GM21515 (cell line): ENCODE results near the gene WFIKKN1.

ENCODE experiments used
- ATAC-seq: cut with Tn5 transposase; IDR thresholded peaks from one replicate; pipeline ENCODE4 v1.9.1; 2021; ENCODE audit not compliant: unreplicated experiment

The WFIKKN1 gene

GRCh38 chr16:630815-631405 is at the start of gene WFIKKN1:
TSS of gene WFIKKN1 (plus strand) at chr16:630985. CDS start at chr16:631254, 269 bp downstream.
- no peak for ATAC-seq

- ATAC-seq: no peak
Observed at GRCh38 chr16:582218-582613, 48.6 kb upstream of the WFIKKN1 start.

DNA sequence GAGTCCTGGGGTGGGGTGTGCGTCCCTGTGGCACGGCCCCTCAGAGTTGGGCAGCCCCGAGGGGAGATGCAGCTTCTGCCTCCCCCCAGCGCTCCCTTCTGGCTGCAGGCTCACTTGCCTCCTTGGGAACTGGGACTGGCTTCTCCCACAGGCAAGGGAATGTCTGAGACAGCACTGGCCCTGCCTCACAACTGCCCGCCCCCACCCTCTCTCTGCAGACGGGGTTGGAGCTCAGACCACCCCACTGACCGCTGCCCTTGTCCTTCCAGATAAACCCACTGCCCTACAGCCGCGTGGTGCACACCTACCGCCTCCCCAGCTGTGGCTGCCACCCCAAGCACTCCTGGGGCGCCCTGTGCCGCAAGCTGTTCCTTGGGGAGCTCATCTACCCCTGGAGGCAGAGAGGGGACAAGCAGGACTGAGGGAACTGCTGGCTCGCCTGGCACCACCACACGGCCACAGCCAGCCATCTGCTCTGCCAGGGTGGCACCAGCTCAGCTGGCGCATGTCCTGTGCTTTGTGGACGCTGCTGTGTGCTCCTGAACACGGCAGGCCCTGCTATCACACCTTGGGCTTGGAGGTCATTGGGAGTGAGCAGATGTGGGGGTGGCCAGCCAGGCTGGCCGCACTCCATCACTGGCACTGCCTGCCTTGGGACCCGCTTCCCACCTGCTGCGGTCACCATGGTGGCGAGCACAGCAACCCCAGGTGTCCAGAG is 48.0 kb upstream of the WFIKKN1 start:
- no peak for ATAC-seq

GRCh38 chr16:583470-583814 is 47.3 kb upstream of the WFIKKN1 start:
- no peak for ATAC-seq

DNA sequence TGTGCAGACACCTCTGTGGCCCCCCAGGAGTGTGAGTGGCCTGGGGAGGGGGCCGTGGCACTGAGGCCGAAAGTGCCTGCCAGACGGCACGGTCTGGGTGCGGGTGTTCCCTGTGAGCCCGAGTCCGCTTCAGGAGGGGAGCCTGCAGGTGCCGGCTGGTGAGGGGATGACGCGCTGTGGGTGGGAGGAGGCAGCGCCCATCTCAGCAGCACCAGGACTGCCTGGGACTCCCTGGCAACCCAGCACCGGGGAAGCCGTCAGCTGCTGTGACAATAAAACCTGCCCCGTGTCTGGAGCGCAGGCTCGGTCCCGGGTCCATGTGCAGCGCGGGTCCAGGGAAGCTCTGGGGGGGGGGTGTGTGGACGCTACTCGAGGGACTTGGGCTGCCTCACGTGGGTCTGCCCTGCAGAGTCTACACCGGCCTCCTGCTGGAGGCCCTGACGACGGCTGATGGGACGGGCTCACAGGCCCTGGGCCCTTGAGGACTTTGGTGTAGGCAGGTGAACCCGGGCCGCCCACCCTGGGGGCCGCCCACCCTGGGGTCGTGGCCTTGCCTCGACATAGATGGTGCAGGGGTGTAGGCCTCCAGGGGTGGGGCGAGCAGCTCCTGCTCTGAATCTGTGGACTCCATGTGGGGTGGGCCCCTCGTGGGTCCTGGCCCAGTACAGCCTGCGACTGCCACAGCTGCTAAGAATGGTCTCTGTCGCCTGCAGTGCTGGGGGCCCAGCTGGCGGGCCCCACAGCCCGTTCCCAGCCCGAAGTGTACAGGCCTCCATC is 46.8 kb upstream of the WFIKKN1 start:
- no peak for ATAC-seq

DNA sequence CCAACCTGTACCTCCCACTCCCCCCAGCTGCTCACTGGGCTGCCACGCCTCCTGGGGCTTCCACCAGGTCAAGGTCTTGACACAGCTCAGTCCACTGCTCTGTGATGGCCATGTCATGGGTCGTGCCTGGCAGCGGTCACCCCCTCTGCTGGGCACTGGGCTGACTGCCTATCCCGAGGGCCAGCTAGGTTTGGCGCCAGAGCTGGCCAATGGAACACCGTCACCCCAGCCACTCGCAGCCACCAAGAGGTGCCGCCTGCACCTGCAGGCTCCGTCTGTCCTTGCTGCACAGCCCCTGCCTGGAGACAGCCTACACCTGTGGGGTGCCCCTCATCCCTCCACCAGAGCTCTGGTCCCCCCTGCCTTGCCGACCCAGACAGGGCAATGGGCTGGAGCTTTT is 45.4 kb upstream of the WFIKKN1 start:
- ATAC-seq: no peak

DNA sequence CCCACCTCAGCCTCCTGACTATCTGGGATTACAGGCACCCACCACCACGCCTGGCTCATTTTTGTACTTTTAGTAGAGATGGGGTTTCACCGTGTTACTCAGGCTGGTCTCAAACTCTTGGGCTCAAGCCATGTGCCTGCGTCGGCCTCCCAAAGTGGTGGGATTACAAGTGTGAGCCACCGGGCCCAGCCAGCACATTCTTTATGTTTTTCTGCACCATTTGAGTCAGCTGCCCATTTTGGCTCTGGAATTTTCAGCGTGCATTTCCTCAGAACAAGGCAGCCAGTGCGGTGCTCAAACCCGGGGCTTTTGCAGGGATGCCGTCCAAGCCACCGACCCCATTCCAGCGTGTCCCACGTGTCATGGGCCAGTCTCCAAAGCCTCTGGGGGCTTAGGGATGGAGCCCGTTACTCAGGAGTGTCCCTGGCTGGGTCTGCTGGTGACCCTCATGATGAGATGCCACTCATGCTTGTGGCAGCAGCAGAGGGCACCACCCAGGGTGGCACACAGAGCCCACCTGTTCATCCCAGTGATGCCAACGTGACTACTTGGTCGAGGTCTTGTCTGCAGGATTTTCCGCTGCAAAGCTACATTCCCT is 44.6 kb upstream of the WFIKKN1 start:
- no peak for ATAC-seq

DNA sequence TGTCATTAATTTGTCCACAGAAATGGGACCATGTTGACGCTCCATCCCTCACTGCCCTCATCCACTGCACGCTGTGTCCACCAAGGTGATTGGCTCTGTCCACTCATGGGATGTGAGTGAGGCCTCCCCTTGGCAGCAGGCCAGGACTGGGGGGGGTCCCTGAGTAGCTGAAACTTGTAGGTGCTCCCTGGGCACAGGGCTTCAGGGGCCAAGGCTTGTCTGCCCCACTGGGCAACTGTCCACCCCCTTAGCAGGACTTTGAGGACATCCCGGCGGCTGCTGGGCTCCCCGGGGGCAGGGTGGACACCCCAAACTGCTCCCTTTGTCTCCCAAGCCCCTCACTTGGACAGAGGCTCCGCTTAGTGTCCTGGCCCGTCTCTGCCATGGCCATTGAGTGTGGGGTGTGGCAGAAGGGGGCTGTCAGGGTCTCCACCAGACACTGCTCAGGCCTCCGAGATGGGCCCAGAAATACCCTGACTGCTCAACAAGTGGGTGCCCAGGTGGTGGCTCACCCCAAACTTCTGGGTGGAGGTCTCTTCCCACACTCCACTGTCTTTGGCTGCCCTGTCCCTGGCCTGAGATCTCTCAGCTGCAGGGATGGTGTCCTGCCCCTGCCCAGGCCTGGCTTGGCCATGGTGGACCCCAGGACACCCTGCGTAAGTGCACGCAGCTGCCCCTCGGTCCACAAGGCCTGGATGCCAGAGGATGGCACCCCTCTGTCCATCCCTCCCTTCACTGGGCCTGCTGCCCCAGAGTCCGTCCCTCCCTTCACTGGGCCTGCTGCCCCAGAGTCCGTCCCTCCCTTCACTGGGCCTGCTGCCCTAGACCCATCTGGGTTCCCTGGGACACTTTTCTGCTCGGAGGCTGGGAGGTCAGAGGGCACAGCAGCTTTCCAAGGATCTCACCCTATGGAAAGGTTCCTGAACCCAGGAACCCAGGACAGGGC is 43.9 kb upstream of the WFIKKN1 start:
- no peak for ATAC-seq

DNA sequence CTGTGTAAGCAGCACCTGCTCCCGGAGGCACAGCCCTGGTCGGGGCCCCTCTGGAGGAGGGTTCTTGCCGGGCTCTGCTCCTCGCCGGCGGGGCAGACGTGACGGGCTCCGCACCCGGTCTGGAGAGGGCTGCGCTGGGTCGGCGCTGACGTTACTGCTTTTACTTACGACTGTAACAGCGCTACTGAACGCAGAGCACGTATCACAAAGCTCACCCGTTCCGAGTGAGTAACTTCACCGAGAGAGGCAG is 42.2 kb upstream of the WFIKKN1 start:
- ATAC-seq: peak; percentile 14

DNA sequence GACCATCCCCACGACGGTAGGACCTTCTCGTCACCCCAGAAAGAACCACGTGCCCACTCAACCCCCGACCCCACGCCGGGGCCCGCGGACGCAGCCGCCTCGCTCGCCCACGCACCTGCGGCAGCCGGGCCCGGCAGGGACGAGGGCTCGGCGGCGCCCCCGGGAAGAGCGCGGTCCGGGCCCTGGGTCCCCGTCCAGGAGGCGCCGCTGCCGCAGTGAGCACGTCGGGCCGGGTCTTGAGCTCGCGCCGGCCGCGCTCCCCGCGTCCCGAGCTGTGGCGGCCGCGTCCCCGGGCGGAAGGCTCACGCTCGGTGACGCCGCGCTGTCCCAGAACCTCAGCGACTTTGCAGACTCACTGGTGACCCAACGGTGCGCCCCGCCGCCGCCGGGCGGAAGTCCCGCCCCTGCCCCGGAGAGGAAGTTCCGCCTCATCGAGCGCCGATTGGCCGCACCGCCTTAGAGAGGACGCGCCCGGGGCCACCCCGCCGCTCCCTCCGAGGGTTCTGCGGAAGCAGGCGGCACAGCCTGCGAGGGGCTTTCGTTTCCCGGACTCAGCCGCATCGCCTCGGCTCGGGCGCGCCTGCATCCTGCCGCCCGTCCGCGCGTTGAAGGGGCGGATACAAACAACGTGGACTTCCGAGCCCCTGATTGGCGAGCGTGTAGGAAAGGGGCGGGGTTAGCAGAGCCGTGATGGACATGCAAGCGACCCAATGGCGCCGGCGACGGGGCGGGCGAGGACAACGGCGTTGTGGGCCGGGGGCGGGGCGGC is 41.7 kb upstream of the WFIKKN1 start:
- peak; percentile 68 for ATAC-seq

DNA sequence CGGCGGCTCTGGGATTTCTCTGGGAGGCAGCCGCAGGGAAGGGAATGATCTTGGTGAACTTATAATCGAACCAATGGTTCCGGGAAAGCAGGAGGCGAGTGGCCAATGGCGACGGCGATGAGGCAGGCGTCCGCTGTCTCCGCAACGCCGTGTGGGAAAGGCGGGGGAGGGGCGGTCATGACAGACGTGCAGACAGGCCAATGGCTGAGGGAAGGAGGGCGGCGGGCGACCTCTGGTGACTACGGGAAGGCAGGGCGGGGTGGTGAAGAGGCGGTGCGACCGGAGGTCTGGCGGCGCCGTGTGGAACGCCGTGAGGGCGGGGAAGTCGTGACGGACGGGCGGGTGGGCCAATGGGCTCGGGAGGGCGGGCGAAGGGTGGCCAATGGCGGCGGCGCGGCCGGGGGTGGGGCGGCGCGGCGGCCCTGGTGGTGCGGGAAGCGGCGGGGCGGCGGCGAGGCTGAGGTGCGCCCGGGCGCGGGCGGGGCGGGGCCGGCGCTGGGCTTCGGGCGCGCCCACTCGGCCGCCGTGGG is 41.1 kb upstream of the WFIKKN1 start, which contains the start of gene RAB40C:
RAB40C (plus strand) TSS at position 409 of the 530 bp plus-strand sequence. CDS start 226 bp downstream, outside the sequence.
- ATAC-seq: peak; percentile 59

GRCh38 chr16:590188-590814 is 40.5 kb upstream of the WFIKKN1 start:
- ATAC-seq: no peak

DNA sequence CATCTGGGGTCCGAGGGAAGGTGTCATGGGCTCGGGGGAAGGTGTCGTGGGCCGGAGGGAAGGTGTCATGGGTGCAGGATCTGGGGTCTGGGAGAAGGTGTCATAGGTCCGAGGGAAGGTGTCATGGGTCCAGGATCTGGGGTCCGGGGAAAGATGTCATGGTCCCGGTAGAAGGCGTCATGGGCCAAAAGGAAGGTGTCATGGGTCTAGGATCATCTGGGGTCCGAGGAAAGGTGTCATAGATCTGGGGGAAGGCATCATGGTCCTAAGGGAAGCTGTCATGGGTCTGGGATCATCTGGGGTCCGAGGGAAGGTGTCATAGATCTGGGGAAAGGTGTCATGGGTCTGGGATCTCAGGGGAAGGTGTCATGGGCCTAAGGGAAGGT is 40.0 kb upstream of the WFIKKN1 start:
- no peak for ATAC-seq

DNA sequence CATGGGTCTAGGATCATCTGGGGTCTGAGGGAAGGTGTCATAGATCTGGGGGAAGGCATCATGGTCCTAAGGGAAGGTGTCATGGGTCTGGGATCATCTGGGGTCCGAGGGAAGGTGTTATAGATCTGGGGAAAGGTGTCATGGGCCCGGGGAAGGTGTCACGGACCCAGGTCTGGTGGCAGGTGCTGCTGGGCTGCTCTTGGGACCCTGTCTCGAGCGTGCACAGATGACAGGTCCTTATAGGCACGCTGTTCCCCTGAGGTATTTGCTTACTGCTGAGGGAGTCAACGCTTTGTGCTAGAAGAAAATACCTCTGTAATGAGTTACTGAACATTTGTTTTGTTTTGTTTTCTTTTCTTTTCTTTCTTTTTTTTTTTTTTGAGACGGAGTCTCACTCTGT is 39.6 kb upstream of the WFIKKN1 start:
- no peak for ATAC-seq

DNA sequence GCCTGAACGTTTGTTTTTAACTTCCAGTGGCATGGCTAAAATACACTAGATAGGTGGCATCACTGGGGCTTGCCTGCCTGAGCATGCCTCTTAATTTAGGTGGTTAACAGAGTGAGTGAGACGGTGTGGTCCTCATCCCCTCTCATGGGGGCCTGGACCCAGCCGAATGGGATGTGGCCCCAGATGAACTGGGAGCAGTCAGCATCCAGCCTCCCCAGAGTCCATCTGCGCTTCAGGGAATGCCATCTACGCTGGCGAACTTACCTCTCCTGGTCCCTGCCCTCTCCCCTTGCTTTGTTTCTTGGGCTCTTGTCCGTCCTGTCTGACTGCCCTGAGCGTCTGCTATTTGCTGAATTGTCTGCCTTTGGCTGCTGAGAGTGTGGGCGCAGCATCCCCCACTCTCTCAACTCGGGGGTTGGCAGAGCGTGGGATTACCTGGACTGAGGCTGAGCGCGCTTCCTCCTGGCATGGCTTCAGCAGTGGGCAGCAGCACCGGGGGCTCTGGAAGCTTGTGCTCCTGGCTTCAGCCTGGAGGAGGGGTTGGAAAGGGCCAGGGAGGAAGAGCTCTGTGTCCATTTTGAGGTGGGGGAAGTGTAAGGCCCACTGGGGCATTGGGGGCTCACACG is 38.8 kb upstream of the WFIKKN1 start:
- no peak for ATAC-seq

DNA sequence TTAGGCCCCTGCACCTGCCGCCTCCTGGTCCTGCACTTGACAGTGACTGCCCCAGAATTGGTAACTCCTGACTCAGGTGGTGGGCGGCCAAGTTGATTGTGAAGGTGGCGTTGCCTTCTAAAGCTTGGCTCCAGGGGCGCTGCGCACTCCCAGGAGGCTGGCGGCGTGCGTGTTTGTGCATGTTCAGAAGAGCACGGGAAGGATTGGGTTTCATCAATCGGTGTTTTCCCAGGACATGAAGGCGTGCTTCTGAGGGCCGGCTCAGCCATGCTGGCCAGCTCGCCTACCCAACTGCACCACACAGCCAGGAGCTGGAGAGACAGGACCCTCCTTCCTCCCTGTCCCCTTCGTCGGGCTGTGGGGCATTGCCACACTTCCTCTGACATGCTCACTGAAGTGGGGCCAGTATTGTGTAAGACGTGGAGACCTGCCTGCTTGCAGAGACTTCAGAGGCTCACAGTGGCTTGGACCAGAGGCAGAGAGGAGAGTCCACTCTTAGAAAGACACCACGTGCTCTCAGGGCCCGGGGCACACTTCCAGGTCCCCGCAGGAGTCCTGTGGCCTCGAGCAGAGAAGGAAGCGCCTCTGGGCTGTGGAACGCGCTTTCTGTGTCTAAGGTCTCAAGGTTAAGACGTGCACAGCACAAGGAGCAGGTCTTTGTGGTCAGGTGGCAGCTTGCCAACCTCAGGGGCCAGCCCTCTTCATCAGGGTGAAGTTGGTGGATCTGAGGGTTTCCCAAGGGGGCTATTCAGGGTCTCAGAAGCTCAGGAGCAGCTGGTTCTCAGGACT is 38.1 kb upstream of the WFIKKN1 start:
- no peak for ATAC-seq

DNA sequence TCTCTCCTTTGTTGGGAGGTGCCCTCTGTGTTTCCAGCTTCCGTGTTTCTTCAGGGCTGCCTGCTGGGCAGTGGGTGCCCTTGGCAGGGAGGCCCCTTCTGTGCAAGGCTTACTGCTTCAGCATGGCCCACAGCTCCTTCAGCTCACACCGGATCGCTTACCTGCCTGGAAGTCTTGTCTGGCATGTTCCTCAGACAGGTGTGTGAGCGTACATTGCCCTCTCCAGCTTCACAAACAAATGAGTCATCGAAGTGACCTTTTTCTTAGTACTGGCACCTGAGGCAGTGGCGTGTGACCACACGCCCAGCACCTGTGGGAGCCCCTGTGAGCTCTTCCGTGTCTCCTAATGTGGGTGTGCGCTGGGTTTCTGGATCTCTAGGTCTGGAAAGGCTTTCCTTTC is 37.4 kb upstream of the WFIKKN1 start:
- ATAC-seq: no peak

DNA sequence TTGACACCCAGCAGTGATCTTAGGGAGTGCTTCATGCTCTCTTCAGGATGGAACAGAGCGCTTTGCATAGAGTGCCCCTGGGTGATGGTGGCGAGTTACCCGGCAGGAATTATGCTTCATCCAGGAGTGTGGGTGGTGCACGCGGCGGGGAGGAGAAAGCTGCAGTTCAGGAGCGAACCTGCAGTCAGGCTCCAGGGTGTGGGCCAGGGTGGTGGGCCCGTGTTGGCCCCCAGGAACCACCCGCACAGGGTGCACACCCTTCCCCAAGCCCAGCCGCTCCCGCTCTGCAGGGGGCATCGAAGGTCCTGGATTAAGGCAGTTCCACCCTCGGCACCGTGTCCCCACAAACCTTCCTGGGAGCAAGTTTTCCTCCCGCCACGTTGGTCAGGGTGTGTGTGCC is 37.0 kb upstream of the WFIKKN1 start:
- ATAC-seq: no peak
